Upper lobe of left lung (tissue), 4 donors: ENCODE results near the gene CFHR5.

Source experiments
- POLR2A ChIP-seq, 4 donors: fragments of 450-650 bp; IDR thresholded peaks; one replicate each; pipeline ENCODE4 v1.5.1; 2016 to 2017; ENCODE audit warnings: antibody characterized with exemption in 4 of 4, mild to moderate bottlenecking in 2 of 4
- TF ChIP-seq, protein P1 (sequence below), 6 experiments: fragments of 450-650 bp in 4 of 6; fragments of 200-600 bp in 2 of 6; sonication (generic) in 2 of 6; IDR thresholded peaks; one replicate each; pipeline ENCODE4 v1.5.1; 2016 to 2019; ENCODE audit warnings: antibody characterized with exemption in 6 of 6

DNA sequence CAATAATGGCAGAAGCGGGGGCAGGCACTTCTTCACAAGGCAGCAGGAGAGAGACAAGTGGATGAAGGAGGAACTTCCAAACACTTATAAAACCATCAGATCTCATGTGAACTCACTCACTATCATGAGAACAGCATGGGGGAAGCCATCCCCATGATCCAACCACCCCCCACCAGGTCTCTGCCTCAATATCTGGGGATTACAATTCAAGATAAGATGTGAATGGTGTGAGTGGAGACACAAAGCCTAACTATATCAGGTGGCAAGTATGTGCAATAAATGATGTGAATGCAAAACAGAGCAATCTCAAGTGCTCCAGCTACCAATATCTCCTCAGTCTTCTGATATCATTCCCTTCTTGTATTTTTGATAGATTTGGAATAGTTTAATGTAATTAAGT lies 21.4 kb upstream of the CFHR5 start:
- TF ChIP-seq POLR2A (IDR thresholded peaks at IDR 0.05), result no peak
- TF ChIP-seq, protein P1, sequence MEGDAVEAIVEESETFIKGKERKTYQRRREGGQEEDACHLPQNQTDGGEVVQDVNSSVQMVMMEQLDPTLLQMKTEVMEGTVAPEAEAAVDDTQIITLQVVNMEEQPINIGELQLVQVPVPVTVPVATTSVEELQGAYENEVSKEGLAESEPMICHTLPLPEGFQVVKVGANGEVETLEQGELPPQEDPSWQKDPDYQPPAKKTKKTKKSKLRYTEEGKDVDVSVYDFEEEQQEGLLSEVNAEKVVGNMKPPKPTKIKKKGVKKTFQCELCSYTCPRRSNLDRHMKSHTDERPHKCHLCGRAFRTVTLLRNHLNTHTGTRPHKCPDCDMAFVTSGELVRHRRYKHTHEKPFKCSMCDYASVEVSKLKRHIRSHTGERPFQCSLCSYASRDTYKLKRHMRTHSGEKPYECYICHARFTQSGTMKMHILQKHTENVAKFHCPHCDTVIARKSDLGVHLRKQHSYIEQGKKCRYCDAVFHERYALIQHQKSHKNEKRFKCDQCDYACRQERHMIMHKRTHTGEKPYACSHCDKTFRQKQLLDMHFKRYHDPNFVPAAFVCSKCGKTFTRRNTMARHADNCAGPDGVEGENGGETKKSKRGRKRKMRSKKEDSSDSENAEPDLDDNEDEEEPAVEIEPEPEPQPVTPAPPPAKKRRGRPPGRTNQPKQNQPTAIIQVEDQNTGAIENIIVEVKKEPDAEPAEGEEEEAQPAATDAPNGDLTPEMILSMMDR (IDR thresholded peaks at IDR 0.05), result no peak
